Smooth muscle cell (in vitro differentiated cells): Measurements from ENCODE around the gene DGKD. TPM values are rescaled to one million over a fixed set of nuclear protein-coding genes. Genes with fewer than 3 reads are reported as not detected.
A peak's percentile ranks its signal among the peaks of the same experiment; 100 is the strongest.

Source experiments
- DNase-seq: peaks from one replicate; lab custom pipeline; 2025; ENCODE audit not compliant: unreplicated experiment; lab: John Stamatoyannopoulos, UW
- H2AFZ ChIP-seq: fragments of 200-600 bp; sonication (generic); 2 replicates; pipeline ENCODE4 v1.6.0; 2016; ENCODE audit warnings: antibody characterized with exemption, low read depth, mild to moderate bottlenecking
- H3F3A ChIP-seq: fragments of 200-600 bp; sonication (generic); 2 replicates; pipeline ENCODE4 v1.6.0; 2017; ENCODE audit warnings: antibody characterized with exemption, low read depth
- H3K27ac ChIP-seq: fragments of 200-600 bp; sonication (generic); 2 replicates; pipeline ENCODE4 v1.5.1; 2016; ENCODE audit warnings: low read depth, mild to moderate bottlenecking
- H3K27me3 ChIP-seq: fragments of 200-600 bp; sonication (generic); 2 replicates; pipeline ENCODE4 v1.6.1; 2016; ENCODE audit warnings: low read depth, mild to moderate bottlenecking
- H3K36me3 ChIP-seq: fragments of 200-600 bp; sonication (generic); 2 replicates; pipeline ENCODE4 v1.5.1; 2016; ENCODE audit warnings: low read depth
- H3K4me1 ChIP-seq: fragments of 200-600 bp; sonication (generic); 2 replicates; pipeline ENCODE4 v1.5.1; 2016; ENCODE audit warnings: low read depth
- H3K4me2 ChIP-seq: fragments of 200-600 bp; sonication (generic); 2 replicates; pipeline ENCODE4 v1.6.0; 2016; ENCODE audit warnings: mild to moderate bottlenecking
- H3K4me3 ChIP-seq: fragments of 200-600 bp; sonication (generic); 2 replicates; pipeline ENCODE4 v1.5.1; 2016; ENCODE audit warnings: mild to moderate bottlenecking
- H3K79me2 ChIP-seq: fragments of 200-600 bp; sonication (generic); 2 replicates; pipeline ENCODE4 v1.6.0; 2016; ENCODE audit warnings: low read depth, mild to moderate bottlenecking
- H3K9ac ChIP-seq: fragments of 200-600 bp; sonication (generic); 2 replicates; pipeline ENCODE4 v1.6.0; 2016; ENCODE audit warnings: low read depth
- H3K9me3 ChIP-seq: fragments of 200-600 bp; sonication (generic); replicated peaks from 2 replicates; pipeline ENCODE4 v1.5.1; 2016; ENCODE audit warnings: low read depth
- H4K20me1 ChIP-seq: fragments of 200-600 bp; sonication (generic); 2 replicates; pipeline ENCODE4 v1.6.0; 2016; ENCODE audit warnings: low read depth
- CTCF ChIP-seq: fragments of 200-600 bp; sonication (generic); IDR thresholded peaks from 2 replicates; pipeline ENCODE4 v1.5.1; 2017; ENCODE audit warnings: borderline replicate concordance, mild to moderate bottlenecking, antibody characterized with exemption; ENCODE audit not compliant: insufficient read depth, poor library complexity, severe bottlenecking
- WGBS: methylation state at CpG from one replicate; pipeline ENCODE4 v1.1.7; 2016; ENCODE audit warnings: low lambda C conversion rate; 5-methylcytosine and 5-hydroxymethylcytosine counted together
- polyA plus RNA-seq: library from polyadenylated mRNA; unstranded; fragments of >200 nt; fragmentation: Nextera tagmentation; extraction: Ambion mirVana; gene quantifications from 2 replicates; pipeline ENCODE4 v1.2.1, GENCODE V29; 2016
- total RNA-seq: library from RNA; depleted of rRNA; stranded (reverse); fragments of >200 nt; gene quantifications from 2 replicates; pipeline ENCODE4 v1.2.3, GENCODE V29; 2014

DGKD gene
- total and polyA plus RNA-seq, 2 experiments from 2014 or later = 12.2 to 14.2 TPM

DNA sequence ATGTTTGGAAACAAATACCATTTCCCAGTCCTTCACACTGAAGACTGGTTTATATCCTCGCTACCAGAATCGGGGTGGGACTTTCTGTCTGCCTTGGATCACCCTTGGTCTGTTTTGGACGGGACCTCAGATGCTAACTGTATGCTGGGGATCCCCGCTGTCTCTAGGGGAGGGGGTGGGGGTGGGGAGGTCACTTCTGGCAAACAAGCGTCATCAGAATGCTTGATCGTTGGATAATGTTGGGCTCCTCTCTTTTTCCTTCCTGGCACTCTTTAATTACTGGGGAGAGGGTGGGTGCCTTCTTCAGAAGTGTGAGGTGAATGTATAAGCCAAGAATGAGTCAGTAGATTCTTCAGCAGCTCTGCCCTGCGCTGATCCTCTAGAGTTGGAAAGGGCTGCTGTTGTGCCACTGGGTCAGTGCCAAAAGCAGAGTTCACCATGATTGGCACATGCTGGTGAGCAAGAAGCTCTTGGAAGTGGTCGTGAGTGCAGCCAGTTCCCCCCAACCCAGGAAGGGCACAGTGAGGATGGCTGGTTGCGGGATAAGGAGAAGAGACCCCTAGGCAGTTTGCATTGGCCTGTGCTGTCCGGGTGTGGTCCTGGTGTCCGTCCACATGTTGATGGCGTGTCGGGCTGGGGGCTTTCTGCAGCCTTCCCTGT is 32.2 kb downstream of the DGKD start:
- no peak for TF ChIP-seq CTCF
- H3K4me3 ChIP-seq = no peak overlapping the region
- no peaks in the 10 kb centered on the region for H3K9me3 ChIP-seq
- H2AFZ ChIP-seq = no peak overlapping the region
- no peak overlapping the region for H3K9ac ChIP-seq
- peak overlapping the region; percentile 49 for H3K4me2 ChIP-seq
- peaks cover 32% of the 10 kb centered on the region for H4K20me1 ChIP-seq
- 74% methylated on average over 13 of the region's 13 CpGs for WGBS
- H3F3A ChIP-seq = peaks cover 14% of the 10 kb centered on the region
- no peaks in the 10 kb centered on the region for H3K36me3 ChIP-seq
- H3K27ac ChIP-seq = peak overlapping the region; percentile 20
- no peaks in the 10 kb centered on the region for H3K27me3 ChIP-seq
- peaks cover 16% of the 10 kb centered on the region for H3K4me1 ChIP-seq
- H3K79me2 ChIP-seq = peaks cover 52% of the 10 kb centered on the region
- DNase-seq = no peak

DNA sequence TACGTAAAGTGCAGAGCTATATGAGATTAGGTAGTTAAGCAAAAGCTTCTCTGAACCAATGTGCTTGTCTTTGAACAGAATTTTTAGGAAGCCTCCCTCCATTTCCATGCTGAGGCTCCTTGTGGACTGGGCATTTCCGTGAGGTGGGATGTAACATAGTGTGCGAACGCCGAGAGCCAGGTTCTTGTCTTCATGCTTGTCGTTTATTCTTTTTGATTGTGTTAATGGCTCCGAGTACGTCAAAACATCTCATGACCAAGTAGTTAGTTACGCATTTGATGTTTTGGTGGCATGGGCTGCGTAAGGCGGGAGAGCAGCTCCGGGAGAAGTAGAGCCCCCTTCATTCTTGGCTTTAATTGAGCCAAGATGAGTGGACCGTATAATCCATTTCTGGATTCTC is 32.9 kb downstream of the DGKD start:
- H3K79me2 ChIP-seq = peaks cover 46% of the 10 kb centered on the region
- WGBS = 91% methylated on average over 13 of the region's 13 CpGs
- H3K9me3 ChIP-seq = no peaks in the 10 kb centered on the region
- peak overlapping the region; percentile 20 for H3K27ac ChIP-seq
- H3K4me2 ChIP-seq = peak overlapping the region; percentile 49
- H2AFZ ChIP-seq = no peak overlapping the region
- peaks cover 16% of the 10 kb centered on the region for H3K4me1 ChIP-seq
- H3K27me3 ChIP-seq = no peaks in the 10 kb centered on the region
- no peak overlapping the region for H3K9ac ChIP-seq
- peaks cover 14% of the 10 kb centered on the region for H3F3A ChIP-seq
- TF ChIP-seq CTCF = no peak
- no peak overlapping the region for H3K4me3 ChIP-seq
- peaks cover 29% of the 10 kb centered on the region for H4K20me1 ChIP-seq
- DNase-seq = no peak
- no peaks in the 10 kb centered on the region for H3K36me3 ChIP-seq

GRCh38 chr2:233387667-233388528 is 33.6 kb downstream of the DGKD start:
- Histone ChIP-seq H3F3A (peaks cover 14% of the 10 kb centered on the region), H3K27ac (peak overlapping the region; percentile 20), H3K79me2 (peaks cover 39% of the 10 kb centered on the region), H3K36me3 (no peaks in the 10 kb centered on the region), H3K4me3 (no peak overlapping the region), H3K9ac (no peak overlapping the region), H3K4me2 (peak overlapping the region; percentile 49), H3K9me3 (no peaks in the 10 kb centered on the region), H3K27me3 (no peaks in the 10 kb centered on the region), H3K4me1 (peaks cover 16% of the 10 kb centered on the region), H2AFZ (no peak overlapping the region), H4K20me1 (peaks cover 29% of the 10 kb centered on the region)
- WGBS = 73% methylated on average over 25 of the region's 25 CpGs
- TF ChIP-seq CTCF = no peak
- DNase-seq = peak; percentile 17
